RWPE1 (cell line): Measurements from ENCODE around the gene C2orf76.

Experiments
- CTCF ChIA-PET: fragments of 350-600 bp; sonication (Branson Sonifier 250); formaldehyde crosslinking; extraction: SDS; loops from one replicate; lab custom pipeline; 2021; lab: Yijun Ruan, JAX
- POLR2A ChIA-PET: fragments of 400-600 bp; formaldehyde crosslinking; extraction: SDS; loops from one replicate; lab custom pipeline; 2020; ENCODE audit warnings: antibody characterized with exemption; ENCODE audit not compliant: low non-redundant PET; lab: Yijun Ruan, JAX
- DNase-seq: peaks from one replicate; pipeline ENCODE4 v3.0.0; 2012; ENCODE audit warnings: low spot score
- H3K27ac ChIP-seq: fragments of 450-650 bp; 2 replicates; pipeline ENCODE4 v1.5.1; 2017
- CTCF ChIP-seq: fragments of 450-650 bp; conservative IDR thresholded peaks from 2 replicates; pipeline ENCODE4 v1.5.1; 2017; ENCODE audit warnings: low read depth, mild to moderate bottlenecking

The C2orf76 gene

GRCh38 chr2:119306196-119306590 lies 60.4 kb downstream of the C2orf76 start:
- CTCF ChIA-PET: no interaction called here
- H3K27ac ChIP-seq: no peak overlapping the region
- POLR2A ChIA-PET: no interaction called here
- DNase-seq: no peak
- no peak for TF ChIP-seq CTCF

GRCh38 chr2:119305497-119306195 lies 61.0 kb downstream of the C2orf76 start:
- ChIA-PET CTCF (interaction anchor here (0.9 kb wide), 1 partner anchor 15 kb away, joined by 5 read pairs; no protein-coding TSS in a partner anchor), POLR2A (no interaction called here)
- no peak for DNase-seq
- no peak overlapping the region for H3K27ac ChIP-seq
- TF ChIP-seq CTCF: no peak

DNA sequence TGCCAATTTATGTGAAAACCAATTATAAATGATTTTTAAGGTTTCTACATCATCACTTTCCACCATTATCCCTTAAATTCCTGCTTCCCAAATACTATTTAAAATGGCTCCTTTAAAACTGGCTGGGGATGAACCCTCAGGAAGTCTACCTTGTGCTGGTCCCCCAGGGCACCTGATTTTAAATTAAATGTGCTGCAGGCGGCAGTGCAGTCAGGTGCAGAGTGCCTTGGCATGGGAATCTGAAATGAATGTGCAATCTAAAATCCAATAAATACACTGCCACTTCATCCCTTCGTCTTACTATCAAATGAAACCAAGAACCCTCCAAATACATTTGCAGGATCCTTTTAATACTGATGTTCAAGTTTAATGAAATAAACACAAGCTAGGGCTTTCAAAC lies 61.8 kb downstream of the C2orf76 start:
- POLR2A ChIA-PET: no interaction called here
- CTCF ChIA-PET: interaction anchor here (0.9 kb wide), 1 partner anchor 14 kb away, joined by 5 read pairs; no protein-coding TSS in a partner anchor
- TF ChIP-seq CTCF: no peak
- H3K27ac ChIP-seq: no peak overlapping the region
- DNase-seq: no peak

- no peak for TF ChIP-seq CTCF
- no peak overlapping the region for H3K27ac ChIP-seq
- CTCF ChIA-PET: interaction anchor here (0.6 to 1.1 kb wide), 2 partner anchors 10 to 195 kb away, joined by 4 to 5 read pairs; no protein-coding TSS in a partner anchor
- POLR2A ChIA-PET: no interaction called here
- DNase-seq: no peak
Measured at GRCh38 chr2:119301413-119301812, 65.2 kb downstream of the C2orf76 start.

DNA sequence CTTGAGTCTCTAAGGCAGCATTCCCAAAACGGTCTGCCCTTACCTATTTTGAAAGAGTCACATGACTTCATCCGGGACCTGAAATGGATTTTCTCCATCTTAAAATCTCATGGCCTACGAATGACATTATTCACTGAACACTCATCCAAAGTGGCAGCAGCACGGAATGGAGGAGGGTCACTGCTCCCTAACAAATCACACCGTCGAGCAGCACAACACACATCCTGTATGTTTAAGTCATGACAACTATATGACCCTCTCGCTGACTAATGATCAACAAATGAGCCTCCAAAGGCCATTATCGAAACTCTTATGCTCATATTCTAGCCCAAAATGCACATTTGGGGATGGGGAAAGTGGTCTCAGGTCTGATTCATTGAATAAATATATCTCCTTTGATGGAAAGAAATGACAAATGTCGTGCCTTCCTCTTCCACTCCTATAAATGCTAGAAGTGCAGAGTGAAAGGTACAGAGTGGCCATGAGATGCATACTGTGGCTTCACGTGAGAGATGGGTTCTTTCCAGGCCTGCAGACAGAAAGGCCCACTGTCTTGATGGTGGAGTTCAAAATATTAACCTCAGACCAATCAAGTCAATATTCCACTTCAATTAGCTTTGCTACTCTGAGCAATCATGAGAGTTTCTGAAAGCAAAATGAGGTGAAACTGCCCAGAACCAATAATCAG lies 70.8 kb downstream of the C2orf76 start:
- no peak for DNase-seq
- CTCF ChIA-PET: interaction anchor here (0.6 kb wide), 2 partner anchors 48 to 292 kb away, joined by 3 read pairs; no protein-coding TSS in a partner anchor
- TF ChIP-seq CTCF: no peak
- H3K27ac ChIP-seq: no peak overlapping the region
- POLR2A ChIA-PET: no interaction called here

GRCh38 chr2:119294671-119295070 lies 72.0 kb downstream of the C2orf76 start:
- no peak for TF ChIP-seq CTCF
- H3K27ac ChIP-seq: no peak overlapping the region
- ChIA-PET POLR2A (no interaction called here), CTCF (interaction anchor here (1.2 kb wide), 1 partner anchor 182 kb away, joined by 3 read pairs; no protein-coding TSS in a partner anchor)
- DNase-seq: no peak
